H1 (cell line): Measurements from ENCODE around the gene L1TD1.
"Not testable (repeated sequence)": the region's sequence is repeated elsewhere in the genome, so short reads cannot be mapped to it uniquely, and the experiment has no call there.

Experiments
- CHD2 ChIP-seq: IDR thresholded peaks from 2 replicates; pipeline ENCODE4 v1.6.1; 2012; ENCODE audit warnings: low read length, improper control_type of control experiment
- CREB1 ChIP-seq: IDR thresholded peaks from 2 replicates; pipeline ENCODE4 v1.6.1; 2012; ENCODE audit warnings: inconsistent platforms
- EZH2 ChIP-seq: fragments of 200-600 bp; sonication (generic); IDR thresholded peaks from 2 replicates; pipeline ENCODE4 v1.7.1; 2012; ENCODE audit warnings: low read depth, mild to moderate bottlenecking, moderate library complexity, low read length, inconsistent platforms; ENCODE audit not compliant: severe bottlenecking
- HDAC2 ChIP-seq, 2 experiments: fragments of 300-600 bp in 1 of 2; sonication (generic) in 1 of 2; IDR thresholded peaks; 2 replicates each; pipeline ENCODE4 v1.6.1; 2011 to 2012; ENCODE audit warnings: low read depth in 2 of 2, low read length in 2 of 2, mild to moderate bottlenecking in 2 of 2, moderate library complexity in 2 of 2, borderline replicate concordance in 1 of 2, inconsistent platforms in 1 of 2
- RXRA ChIP-seq: IDR thresholded peaks from 2 replicates; pipeline ENCODE4 v1.6.1; 2011; ENCODE audit warnings: low read depth, mild to moderate bottlenecking, low read length, moderate library complexity; ENCODE audit not compliant: insufficient read depth
- YY1 ChIP-seq: IDR thresholded peaks from 2 replicates; pipeline ENCODE4 v1.6.1; 2011; ENCODE audit warnings: low read depth, mild to moderate bottlenecking, low read length
- TF ChIP-seq, protein P1 (sequence below): IDR thresholded peaks from 2 replicates; pipeline ENCODE4 v1.6.1; 2012; ENCODE audit warnings: inconsistent platforms
- TF ChIP-seq, protein P2 (sequence below): IDR thresholded peaks from 2 replicates; pipeline ENCODE4 v1.6.1; 2011; ENCODE audit warnings: low read length, improper control_type of control experiment
- TF ChIP-seq, protein P3 (sequence below), 3 experiments: IDR thresholded peaks; 1 replicate in 2 of 3; 2 replicates in 1 of 3; pipeline versions ENCODE4 v1.5.1 to v1.6.1; 2011; ENCODE audit warnings: low read length in 3 of 3, mild to moderate bottlenecking in 3 of 3, inconsistent platforms in 2 of 3, low read depth in 1 of 3, moderate library complexity in 1 of 3; ENCODE audit not compliant: insufficient read depth in 1 of 3; ENCODE audit errors: control extremely low read depth in 1 of 3

DNA sequence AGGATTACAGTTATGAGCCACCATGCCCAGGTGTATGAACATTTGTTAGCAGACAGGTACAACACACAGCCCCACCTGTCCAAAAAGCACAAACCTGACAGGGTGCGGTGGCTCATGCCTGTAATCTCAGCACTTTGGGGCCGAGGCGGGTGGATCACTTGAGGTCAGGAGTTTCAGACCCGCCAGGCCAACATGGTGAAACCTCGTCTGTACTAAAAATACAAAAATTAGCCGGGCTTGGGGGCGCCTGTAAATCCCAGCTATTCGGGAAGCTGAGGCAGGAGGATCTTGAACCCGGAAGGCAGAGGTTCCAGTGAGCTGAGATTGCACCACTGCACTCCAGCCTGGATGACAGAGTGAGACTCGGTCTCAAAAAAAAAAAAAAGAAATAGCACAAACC, 24.3 kb upstream of the L1TD1 start:
- TF ChIP-seq CREB1; YY1; EZH2; HDAC2 (IDR thresholded peaks at IDR 0.05; ENCODE audit: borderline replicate concordance in 1 of 2, low read depth in 2 of 2, low read length in 2 of 2); RXRA; CHD2: not testable (repeated sequence)
- TF ChIP-seq, protein P1, sequence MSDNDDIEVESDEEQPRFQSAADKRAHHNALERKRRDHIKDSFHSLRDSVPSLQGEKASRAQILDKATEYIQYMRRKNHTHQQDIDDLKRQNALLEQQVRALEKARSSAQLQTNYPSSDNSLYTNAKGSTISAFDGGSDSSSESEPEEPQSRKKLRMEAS, result not testable (repeated sequence)
- TF ChIP-seq, protein P2, sequence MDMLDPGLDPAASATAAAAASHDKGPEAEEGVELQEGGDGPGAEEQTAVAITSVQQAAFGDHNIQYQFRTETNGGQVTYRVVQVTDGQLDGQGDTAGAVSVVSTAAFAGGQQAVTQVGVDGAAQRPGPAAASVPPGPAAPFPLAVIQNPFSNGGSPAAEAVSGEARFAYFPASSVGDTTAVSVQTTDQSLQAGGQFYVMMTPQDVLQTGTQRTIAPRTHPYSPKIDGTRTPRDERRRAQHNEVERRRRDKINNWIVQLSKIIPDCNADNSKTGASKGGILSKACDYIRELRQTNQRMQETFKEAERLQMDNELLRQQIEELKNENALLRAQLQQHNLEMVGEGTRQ, result not testable (repeated sequence)
- TF ChIP-seq, protein P3, sequence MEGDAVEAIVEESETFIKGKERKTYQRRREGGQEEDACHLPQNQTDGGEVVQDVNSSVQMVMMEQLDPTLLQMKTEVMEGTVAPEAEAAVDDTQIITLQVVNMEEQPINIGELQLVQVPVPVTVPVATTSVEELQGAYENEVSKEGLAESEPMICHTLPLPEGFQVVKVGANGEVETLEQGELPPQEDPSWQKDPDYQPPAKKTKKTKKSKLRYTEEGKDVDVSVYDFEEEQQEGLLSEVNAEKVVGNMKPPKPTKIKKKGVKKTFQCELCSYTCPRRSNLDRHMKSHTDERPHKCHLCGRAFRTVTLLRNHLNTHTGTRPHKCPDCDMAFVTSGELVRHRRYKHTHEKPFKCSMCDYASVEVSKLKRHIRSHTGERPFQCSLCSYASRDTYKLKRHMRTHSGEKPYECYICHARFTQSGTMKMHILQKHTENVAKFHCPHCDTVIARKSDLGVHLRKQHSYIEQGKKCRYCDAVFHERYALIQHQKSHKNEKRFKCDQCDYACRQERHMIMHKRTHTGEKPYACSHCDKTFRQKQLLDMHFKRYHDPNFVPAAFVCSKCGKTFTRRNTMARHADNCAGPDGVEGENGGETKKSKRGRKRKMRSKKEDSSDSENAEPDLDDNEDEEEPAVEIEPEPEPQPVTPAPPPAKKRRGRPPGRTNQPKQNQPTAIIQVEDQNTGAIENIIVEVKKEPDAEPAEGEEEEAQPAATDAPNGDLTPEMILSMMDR (IDR thresholded peaks at IDR 0.05; ENCODE audit: control extremely low read depth in 1 of 3, insufficient read depth in 1 of 3, low read depth in 1 of 3, low read length in 3 of 3), result not testable (repeated sequence)
